GM19455 (cell line): ENCODE data around the gene INTS6.
"Not testable (repeated sequence)": the region's sequence is repeated elsewhere in the genome, so short reads cannot be mapped to it uniquely, and the experiment has no call there.

Experiments used
- ATAC-seq: cut with Tn5 transposase; IDR thresholded peaks from one replicate; pipeline ENCODE4 v1.9.1; 2021; ENCODE audit not compliant: unreplicated experiment

Gene INTS6

DNA sequence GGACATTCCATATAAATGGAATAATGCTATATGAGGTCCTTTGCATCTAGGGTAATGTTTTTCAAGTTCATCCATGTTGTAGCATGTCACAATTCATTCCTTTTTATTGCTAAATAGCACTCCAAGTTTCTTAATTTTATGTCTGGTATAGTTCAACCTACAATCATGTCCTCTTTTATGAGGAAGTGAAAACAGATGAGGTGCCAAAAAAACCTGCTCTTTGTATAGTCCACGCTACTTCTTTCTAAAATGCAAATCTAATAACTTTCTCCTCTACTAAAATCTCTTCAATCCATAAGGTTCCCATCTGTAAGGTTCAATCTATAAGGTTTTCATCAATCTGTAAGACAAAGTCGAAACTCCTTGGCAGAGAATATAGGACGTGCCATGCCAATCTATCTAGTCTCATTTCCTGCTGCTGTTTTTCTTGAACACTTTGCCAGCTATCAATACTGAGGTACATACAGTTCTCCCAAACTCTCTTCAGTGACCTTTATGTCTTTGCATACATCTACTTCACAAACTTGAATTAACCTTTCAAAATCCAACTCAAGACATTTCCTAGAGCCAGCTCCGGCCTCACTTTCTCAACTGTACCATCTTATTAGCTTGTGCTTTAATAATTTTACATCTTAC is 33.7 kb downstream of the INTS6 start:
- ATAC-seq = peak; percentile 48

DNA sequence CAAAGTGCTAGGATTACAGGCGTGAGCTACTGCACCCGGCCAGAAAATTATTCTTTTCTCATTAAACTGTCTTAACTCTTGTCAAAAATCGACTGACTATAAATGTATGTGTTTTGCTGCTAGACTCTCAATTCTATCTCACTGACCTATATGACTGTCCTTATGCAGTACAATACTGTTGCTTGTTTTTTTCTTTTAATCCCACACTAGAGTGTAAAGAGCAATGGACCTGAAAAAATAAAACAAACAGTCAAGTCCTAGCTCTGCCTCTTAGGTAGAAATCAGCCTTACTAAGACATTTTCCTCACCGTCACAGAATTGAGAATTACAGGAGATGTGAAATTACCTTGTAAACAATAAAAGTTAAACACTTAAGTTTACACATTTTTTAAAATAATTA is 35.1 kb downstream of the INTS6 start:
- no peak for ATAC-seq

DNA sequence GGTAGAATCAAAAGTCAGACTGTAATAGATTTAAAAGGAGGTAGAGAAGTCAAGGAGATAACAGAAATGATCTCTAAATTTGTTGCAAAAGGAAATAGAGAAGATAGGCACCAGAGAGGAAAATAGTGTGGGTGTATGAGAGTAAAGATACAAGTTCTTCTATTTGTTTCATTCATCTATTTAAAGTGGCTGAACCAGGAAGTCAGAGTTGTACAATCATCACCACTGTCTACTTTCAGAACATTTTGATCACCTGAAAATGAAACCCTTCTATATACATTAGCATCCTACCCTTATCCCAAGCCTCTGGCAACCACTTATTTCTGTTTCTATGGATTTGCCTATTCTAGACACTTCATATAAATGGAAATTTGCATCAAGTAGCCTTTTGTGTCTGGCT is 36.7 kb downstream of the INTS6 start:
- ATAC-seq = no peak

DNA sequence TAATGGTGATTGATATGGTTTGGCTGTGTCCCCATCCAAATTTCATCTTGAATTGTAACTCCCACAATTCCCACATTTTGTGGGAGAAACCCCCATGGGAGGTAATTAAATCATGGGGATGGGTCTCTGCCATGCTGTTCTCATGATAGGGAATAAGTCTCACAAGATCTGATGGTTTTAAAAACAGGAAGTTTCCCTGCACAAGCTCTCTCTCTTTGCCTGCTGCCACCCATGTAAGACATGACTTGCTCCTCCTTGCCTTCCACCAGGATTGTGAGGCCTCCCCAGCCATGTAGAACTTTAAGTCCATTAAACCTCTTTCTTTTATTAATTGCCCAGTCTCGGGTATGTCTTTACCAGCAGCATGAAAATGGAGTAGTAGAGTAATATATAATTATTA is 37.5 kb downstream of the INTS6 start:
- ATAC-seq = not testable (repeated sequence)

DNA sequence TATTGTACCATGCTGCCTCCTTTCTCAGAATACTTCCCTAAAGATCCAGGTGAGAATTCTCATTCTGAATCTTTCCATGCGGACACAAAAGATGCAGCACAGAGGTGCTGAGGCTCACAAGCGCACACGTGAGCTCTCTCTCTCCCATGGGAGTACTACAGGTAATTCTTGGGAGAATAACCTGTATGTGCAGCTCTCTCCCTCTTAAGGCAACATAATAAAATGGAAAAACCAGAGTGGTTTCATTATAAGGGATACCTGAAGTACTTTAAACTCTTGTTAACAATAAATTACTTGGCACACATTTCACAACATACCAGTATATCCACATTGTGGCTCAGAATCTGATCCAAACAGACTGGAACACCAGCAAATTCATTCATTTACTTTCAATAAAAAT is 40.4 kb downstream of the INTS6 start:
- ATAC-seq = no peak

DNA sequence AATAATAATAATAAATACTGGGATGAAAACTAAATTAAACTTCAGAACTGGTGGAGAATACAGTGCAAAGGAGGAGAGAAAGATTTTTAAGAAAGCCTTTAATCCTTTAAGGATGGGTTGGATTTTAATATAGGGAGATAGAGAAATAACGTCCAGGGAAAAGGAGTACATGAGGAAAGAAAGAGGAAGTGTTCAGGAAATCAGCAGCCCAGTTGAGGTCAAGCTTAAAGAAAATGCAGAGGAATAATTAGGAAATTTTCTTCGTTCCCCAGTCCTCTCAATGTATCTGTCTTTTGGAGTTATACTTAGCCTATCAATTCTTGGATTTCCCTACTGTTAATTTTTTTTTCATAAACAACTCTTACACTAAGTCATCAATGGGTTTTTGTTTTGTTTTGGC is 47.7 kb downstream of the INTS6 start:
- ATAC-seq = no peak

DNA sequence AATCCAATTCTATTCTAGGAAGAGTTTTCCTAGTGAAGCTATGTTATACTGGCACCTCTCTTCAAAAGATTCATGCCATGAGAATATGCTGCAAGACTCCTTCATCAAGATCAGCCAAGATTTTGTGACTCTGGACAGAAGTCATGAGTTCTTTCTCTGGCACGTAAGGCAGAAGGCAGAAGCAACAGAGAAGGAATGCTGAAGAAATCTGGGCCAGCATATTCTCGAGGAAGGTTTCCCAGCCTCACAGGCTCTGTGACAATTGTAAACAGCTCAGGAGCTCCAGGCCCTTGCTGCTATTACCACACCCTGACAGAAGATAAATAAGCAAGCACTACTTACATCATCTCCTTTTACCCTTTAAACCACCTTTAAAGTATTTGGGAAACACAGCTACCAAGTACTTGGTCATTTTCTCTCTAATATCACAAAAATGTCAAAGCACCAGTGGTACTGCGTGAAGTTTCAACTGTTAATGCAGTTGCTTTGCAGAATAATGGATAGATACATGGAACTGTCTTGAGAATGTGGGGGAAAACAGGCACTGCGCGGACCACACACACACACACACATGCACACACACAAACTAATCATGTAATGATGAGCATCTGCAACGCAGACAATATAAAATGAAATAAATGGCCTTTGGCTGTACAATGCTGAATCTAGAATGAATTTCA is 55.4 kb downstream of the INTS6 start:
- no peak for ATAC-seq

DNA sequence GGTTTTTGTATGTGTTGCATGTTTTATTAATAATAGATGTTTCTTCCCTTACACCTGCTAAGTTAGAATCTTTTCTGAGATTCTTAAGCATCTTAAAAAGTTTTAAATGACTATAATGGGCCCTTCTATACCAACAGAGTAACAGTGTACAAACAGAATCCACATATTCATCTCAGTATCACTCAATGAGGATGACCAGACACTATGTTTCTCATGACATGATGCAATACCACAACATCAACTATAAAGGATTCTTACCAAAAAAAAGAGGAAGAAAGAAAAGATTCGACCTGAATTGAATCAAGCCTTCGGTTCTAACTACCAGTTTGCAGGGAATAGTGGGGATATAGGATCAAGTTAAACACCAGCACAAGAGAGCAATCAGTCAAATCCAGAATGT is 56.5 kb downstream of the INTS6 start:
- ATAC-seq = no peak

DNA sequence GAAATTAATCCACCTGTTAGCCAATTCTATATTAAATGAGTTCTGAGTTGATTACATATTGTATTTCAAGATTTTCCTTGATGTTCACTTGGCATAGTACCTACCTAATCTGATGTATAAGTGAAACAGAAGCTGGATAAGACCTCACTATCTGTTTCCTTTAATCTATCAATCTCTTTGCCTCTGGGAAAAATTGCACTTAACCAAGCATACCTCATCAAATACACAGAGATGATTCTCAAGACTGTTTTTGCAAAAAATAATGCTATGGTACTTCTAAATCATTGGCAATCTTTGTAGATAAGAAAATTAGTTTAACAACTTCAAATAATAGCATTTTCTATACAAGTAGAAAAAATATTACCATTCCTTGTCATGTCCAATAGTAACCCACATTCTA is 58.1 kb downstream of the INTS6 start:
- no peak for ATAC-seq

DNA sequence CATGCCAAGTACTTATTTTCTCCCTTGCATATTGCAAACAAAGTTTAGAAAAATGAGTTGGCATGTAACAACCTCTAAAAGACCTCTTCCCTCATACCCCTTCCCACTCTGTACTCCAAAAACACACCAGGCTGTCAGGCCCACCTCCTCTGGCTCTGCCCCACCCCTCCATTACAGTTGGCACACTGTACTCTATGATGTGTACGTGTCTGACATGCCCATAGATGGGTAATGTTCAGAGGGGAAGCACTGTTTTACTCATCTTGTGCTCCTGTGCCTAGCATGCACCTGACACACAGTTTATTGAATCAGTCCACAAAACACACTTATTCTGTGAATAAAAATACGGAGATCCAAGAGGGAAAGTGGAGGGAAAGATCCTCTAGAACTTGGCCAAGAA is 67.7 kb downstream of the INTS6 start:
- no peak for ATAC-seq

DNA sequence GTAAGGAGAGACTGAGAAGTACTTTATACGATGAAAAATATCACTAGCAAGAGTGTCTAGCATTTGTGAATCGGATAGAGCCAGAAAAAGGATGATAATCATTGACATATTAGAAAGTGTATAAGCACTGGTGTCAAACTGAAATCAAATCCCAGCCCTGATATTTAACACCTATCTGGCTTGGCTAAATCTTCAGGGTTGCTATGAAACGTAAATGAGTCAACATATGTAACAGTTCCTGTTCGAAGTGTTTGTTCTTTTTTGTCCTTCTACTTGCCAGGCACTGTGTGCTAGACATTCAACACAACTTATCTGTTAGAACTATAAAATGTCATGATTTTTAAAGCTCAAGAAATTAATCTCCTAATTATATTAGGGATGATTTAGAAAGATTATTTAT is 72.6 kb downstream of the INTS6 start:
- no peak for ATAC-seq

DNA sequence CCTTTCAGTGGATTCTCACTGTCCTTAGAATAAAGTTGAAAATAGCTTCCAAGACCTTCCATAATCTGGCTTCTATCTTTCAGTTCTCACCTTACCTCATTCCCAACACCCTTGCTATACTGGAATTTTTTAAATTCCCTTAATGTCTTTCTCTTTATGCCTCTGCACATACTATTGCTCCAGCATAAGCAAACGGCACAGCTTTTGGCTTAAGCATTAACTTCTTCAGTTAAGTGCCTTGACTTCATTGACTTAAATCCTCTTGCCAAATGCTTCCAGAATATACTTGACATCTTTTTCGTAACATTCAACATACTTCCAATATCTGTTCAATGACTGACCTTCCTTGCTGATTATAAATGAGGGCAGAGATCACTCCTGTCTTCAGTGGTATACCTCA is 79.4 kb downstream of the INTS6 start:
- ATAC-seq = no peak

DNA sequence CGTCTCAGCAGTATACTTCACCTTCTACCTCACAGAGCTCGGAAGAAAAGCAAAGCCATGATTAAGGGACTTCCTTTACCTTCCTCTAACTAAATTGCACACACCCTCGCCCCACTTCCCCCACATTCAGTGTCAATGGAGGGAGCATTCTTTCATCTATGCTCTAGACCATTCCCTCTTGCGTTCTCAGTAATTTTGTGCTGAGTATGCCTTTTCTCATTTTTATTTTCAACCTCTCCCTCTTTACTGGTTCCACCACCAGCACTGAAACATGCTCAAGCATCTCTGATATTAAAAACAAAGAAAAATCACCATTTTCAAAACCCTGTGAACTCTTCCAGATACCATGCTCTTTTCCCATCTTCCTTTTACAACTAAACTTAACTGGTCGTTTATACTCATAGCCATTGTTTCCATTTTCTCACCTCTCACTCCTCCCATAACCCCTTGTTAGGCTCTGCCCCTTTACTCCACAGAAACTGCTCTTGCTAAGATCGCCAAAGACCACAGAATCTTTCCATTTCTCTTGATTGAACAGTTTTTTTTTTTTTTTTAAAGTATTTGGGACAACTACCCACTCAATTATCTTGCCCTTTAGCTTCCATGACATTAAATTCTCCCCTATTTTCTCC is 81.0 kb downstream of the INTS6 start:
- ATAC-seq = no peak

DNA sequence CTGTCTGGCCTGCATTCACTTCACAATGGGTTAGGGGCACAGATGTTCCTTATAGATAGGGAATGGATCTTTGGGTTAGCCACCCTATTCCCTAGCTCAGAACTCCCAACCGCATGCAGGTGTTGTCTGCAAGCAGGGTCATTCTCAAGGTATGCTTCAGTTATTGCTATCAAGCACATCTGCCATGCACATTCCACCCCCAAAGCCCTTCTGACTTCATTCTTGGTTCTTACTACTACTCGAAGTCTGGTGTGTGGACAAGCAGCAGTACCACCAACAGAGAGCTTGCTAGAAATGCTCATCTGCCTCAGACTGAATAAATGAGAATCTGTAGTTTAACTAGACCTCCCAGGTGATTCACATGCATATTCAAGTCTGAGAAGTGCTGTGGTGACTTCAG is 82.0 kb downstream of the INTS6 start:
- ATAC-seq = no peak

DNA sequence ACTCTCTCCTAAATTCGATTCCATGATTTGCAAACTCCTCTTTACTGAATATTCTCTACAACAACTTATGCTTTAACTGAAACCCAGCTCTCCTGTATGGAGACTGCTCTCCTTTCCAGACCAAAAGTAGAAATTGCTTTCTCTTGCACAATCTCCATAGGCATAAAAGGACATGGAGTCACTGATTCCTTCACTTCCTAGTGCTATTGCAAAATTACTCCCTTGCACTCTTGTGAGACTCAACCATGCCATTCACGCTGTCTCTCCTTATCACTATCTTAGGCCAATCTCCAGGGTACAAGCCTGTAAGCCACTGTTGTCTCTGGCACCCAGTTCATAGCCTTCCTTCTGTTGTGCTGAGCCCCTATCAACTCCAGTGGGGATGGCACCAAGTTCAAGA is 82.7 kb downstream of the INTS6 start:
- no peak for ATAC-seq

DNA sequence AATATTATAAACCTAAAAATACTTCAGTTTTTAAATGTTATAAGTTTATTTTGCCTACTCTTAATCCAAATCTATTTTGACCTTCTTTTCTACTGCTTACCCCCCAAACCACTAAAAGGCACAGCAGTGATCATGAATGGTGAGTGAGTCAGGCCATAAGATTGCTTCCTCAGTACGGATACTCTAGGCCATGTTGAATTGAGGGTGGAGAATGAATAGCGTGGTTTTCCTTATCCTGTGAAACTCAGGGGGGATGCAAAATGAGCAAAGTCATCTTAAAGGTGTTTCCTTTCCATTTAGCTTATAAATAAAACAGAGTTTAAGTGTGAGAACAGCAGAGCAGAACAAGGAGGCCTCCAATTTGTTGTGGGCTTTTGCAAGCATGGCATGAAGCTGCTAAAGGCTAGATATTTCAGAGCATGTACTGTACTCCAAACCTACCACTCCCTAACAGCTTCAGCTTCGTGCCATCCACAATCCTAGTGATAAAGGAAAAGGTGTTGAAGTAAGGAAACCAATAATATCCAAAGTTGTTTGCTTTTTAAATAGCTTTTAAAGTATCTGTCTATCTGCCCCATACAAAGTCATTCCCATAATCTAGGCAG is 88.3 kb downstream of the INTS6 start:
- ATAC-seq = no peak

DNA sequence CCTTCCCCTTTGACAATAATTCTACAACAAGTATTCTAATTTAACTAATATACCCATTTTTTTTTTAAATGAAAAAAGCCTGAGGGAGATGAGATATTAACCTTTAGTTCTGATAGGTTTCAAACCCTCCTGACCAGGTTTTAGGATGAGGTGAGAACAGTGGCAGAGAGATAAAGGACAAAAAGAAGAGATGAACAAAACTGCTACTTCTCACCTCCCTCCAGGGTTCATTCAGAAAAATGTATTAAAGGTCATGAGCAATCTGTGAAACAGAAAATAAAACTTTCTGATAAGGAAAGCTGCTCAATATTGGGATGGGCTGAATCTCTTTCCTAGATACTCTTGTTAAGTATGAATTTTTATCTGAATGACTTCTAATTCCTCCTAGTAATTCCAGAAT is 89.2 kb downstream of the INTS6 start:
- ATAC-seq = no peak

DNA sequence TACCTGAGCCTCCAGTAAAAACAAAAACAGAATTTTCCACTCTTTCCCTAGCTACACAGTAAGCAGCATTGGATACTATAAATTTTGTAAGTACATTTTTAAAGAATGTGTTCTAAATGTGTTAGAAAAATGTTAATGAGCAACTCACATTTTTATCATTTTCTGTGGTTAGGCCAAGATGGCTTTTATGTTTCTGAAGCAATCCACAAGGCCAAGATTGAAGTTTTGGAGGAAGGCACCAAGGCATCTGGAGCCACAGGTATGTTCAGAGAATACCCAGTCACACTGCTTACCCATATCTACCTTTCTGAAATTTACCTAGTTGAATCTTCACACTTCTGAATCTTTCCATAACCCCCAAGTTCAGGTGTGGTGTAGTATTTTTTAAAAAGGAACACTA is 91.7 kb downstream of the INTS6 start:
- ATAC-seq = no peak

DNA sequence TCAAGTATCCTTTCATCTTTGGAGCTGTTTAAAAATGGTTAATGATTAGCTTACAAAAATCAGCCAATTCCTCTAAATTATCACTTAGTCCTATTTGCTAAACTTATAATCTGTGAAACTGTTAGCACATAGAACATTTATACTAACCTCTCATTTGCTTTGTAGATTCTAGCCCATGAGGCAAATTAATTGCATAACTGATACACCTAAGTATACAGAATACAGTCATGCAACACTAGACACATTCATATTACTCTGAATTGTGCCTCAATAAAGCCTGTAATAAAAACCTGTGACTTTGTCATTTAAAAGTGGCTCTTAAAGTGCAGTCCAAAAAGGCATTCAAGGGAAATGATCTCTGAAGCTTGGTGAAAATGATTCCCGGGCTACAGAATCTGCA is 92.3 kb downstream of the INTS6 start:
- ATAC-seq = no peak

DNA sequence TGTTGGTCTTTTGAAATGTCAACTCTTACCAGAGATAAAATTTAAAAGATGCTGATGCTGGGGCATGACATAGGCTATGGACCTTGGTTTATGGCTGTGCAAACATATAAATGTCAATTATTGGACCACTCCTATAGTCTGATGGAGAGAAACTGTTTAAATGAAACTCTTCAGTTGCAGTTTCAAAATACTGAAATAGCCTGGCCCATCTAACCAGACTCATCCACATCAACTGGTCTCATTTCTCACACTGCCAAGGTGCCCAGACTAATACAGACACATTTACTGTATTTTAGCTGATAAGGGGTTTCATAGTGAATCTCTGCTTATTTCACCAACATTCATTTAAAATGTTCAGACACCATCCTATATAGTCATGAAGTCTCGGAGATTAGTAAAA is 93.5 kb downstream of the INTS6 start:
- no peak for ATAC-seq

DNA sequence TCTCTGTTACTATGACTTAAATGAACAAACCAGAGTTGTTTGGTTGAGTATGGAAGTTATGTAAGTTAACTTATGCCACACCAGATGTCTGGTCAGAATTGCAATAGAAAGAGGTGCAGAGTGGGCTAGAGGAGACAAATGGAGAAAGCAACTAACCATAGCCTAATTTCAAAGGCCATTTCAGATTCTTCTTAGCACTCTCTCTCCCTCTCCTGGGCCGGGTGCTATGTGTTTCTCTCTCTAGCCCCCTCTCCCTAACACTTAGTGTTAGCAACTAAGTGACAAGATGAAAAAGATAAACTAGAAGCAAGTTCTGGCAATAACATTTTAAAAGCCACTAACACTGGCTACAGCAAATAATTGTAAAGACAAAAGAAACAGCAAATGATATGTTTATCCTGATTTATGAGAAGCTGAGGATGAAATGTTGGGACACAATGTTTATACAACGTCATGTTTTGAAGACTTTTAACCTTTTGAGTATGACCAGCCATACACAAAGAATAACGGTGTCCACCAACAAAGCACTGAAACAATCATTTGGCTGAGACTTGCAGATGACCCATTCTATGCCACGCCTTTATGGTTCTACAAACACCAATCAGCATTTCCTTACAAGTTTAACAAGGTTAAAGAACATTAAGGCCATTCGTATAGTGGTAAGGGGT is 94.8 kb downstream of the INTS6 start:
- no peak for ATAC-seq

DNA sequence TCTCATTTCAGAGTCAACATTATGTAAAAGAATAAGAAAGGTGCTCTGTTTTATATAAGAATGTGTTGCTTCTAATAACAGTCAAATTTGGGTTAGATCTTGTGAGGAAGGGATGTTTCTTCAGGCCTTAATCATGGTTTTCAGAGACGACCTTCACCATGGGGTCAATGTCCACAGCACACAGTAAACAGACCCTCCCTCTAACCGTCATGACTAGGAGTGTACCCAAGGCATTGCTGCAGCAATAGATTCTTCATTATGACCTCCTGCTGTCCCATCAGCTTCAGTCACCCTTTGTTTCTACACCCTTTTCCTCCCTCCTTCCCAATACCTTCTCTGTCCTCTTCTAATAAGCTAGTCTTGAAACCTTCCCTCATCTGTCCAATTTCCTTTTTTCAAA is 97.6 kb downstream of the INTS6 start:
- no peak for ATAC-seq
